PFSK-1 (cell line): ENCODE results near the gene BCL6B.

Experiments
- FOXP2 ChIP-seq: optimal IDR thresholded peaks from 2 replicates; pipeline ENCODE3; 2011; ENCODE audit warnings: borderline replicate concordance, control low read depth, inconsistent platforms; ENCODE audit not compliant: insufficient read depth; ENCODE audit errors: extremely low read length, extremely low read depth
- POLR2AphosphoS5 ChIP-seq: IDR thresholded peaks from 2 replicates; pipeline ENCODE4 v1.6.1; 2012; ENCODE audit warnings: low read depth, mild to moderate bottlenecking, control low read depth, low read length, moderate library complexity
- SIN3A ChIP-seq: IDR thresholded peaks from 2 replicates; pipeline ENCODE4 v1.6.1; 2012; ENCODE audit warnings: mild to moderate bottlenecking, low read length, moderate library complexity, borderline replicate concordance; ENCODE audit not compliant: insufficient read depth
- TAF1 ChIP-seq: IDR thresholded peaks from 2 replicates; pipeline ENCODE4 v1.6.1; 2012; ENCODE audit warnings: low read length, control low read depth, borderline replicate concordance; ENCODE audit not compliant: insufficient read depth
- TF ChIP-seq, protein P1 (sequence below), 2 experiments: IDR thresholded peaks; 2 replicates each; pipeline versions ENCODE4 v1.6.1 to v1.8.0; 2011 to 2012; ENCODE audit warnings: low read depth in 2 of 2, low read length in 2 of 2, control low read depth in 1 of 2, inconsistent platforms in 1 of 2, mild to moderate bottlenecking in 1 of 2, moderate library complexity in 1 of 2; ENCODE audit not compliant: insufficient read depth in 1 of 2

The BCL6B gene

DNA sequence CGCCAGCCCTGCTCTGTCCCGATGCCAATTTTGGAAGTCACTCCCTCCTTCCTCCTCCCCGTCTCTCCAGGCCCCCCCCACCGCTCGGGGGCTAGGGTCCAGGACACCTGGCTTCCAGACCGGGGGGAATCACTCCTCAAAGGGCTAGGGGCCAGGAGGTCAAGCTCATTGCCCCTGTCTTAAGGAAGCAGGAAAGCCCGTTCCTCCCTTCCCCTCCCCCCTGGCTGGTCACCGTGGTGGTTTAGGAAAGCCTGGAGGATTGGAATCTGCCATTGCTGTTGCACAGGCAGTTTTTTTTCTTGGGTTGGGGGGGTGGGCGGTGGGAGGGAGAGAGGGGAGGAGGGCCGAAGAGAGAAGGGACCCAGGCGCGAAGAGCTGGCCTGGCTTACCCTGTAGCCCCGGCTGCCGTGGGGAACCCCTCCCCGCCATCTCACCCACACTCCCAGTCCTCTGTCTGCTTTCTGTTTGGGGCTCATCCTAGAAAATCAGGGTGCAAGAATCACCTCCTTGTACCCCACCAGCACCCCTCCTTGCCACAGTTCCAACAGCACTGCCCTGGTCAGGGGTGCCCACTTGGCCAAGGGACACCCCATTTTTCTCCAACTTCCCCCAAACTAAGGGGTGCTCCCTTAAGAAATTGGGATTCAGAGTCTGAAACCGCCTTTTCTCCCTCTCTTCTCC is 2.9 kb upstream of the BCL6B start:
- TF ChIP-seq TAF1 (no peak), POLR2AphosphoS5 (no peak), FOXP2 (no peak)
- TF ChIP-seq, protein P1, sequence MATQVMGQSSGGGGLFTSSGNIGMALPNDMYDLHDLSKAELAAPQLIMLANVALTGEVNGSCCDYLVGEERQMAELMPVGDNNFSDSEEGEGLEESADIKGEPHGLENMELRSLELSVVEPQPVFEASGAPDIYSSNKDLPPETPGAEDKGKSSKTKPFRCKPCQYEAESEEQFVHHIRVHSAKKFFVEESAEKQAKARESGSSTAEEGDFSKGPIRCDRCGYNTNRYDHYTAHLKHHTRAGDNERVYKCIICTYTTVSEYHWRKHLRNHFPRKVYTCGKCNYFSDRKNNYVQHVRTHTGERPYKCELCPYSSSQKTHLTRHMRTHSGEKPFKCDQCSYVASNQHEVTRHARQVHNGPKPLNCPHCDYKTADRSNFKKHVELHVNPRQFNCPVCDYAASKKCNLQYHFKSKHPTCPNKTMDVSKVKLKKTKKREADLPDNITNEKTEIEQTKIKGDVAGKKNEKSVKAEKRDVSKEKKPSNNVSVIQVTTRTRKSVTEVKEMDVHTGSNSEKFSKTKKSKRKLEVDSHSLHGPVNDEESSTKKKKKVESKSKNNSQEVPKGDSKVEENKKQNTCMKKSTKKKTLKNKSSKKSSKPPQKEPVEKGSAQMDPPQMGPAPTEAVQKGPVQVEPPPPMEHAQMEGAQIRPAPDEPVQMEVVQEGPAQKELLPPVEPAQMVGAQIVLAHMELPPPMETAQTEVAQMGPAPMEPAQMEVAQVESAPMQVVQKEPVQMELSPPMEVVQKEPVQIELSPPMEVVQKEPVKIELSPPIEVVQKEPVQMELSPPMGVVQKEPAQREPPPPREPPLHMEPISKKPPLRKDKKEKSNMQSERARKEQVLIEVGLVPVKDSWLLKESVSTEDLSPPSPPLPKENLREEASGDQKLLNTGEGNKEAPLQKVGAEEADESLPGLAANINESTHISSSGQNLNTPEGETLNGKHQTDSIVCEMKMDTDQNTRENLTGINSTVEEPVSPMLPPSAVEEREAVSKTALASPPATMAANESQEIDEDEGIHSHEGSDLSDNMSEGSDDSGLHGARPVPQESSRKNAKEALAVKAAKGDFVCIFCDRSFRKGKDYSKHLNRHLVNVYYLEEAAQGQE (IDR thresholded peaks at IDR 0.05; ENCODE audit: insufficient read depth in 1 of 2, low read depth in 2 of 2, low read length in 2 of 2): no peak

DNA sequence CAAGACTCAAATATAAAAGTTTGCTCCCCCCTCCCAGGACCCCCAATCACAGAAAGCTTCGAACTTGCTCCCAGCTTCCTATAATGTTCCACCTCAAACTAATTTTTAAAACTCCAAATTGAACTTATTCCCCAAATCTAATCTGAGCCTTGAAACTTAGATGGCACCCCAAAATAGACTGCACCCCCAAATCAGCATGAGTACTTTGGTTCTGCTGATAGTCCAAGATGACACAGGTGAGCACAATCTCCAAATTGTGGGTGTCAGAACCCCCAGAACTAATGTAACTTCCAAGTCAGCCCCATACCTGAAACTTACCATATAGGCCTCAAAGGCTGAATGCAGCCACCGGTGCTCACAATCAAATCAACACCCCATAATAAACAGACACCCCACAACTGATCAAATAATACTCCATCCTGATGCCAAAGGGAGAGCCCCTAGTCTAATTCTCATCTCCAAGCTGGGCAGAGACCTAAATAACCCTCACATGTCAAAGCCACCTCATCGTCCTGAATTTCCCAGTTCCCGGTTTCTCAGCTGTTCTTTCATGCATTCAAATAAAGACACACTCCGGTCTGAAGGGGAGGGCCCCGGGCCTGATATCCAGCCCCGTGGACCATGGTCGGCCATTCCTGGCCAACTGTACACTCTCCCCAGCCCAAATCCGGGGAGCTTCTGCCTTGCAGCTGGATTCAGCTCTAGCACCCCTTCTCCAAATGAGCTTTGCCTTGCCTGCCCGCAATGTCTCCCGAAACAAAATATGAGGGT is 1.8 kb upstream of the BCL6B start:
- TF ChIP-seq FOXP2 (no peak), TAF1 (no peak), SIN3A (no peak), POLR2AphosphoS5 (no peak)
- TF ChIP-seq, protein P1 (IDR thresholded peaks at IDR 0.05; ENCODE audit: insufficient read depth in 1 of 2, low read depth in 2 of 2, low read length in 2 of 2): no peak

GRCh38 chr17:7021993-7022778 is 664 bp upstream of the BCL6B start:
- TF ChIP-seq, protein P1 (IDR thresholded peaks at IDR 0.05; ENCODE audit: insufficient read depth in 1 of 2, low read depth in 2 of 2, low read length in 2 of 2): no peak
- TF ChIP-seq FOXP2: peak; percentile 75

- no peak for TF ChIP-seq FOXP2
- no peak for TF ChIP-seq POLR2AphosphoS5
- TF ChIP-seq TAF1: no peak
- TF ChIP-seq, protein P1 (IDR thresholded peaks at IDR 0.05; ENCODE audit: insufficient read depth in 1 of 2, low read depth in 2 of 2, low read length in 2 of 2): no peak
These were observed 939 bp downstream of the BCL6B start for GRCh38 chr17:7023576-7024401.
